ENCODE results near the gene USP17L15.
"Not testable (repeated sequence)": the region's sequence is repeated elsewhere in the genome, so short reads cannot be mapped to it uniquely, and the experiment has no call there.

DNA sequence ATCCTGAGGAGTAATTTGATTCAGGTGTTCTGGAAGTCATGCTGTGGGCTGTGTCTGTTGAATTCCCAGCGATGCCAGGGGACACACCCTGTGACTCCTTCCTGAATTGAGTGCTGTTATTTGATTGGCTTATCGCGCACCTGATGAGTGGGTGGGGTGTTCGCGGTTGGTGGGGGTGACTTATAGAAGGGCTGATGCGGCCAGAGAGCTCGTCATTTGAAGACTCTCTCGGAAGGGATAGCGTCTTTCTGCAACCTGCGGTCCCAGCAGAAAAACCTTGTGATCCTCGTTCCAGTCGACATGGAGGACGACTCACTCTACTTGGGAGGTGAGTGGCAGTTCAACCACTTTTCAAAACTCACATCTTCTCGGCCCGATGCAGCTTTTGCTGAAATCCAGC lies 33.1 kb downstream of the USP17L15 start, which contains the start of gene USP17L22:
- TF ChIP-seq, protein P1, sequence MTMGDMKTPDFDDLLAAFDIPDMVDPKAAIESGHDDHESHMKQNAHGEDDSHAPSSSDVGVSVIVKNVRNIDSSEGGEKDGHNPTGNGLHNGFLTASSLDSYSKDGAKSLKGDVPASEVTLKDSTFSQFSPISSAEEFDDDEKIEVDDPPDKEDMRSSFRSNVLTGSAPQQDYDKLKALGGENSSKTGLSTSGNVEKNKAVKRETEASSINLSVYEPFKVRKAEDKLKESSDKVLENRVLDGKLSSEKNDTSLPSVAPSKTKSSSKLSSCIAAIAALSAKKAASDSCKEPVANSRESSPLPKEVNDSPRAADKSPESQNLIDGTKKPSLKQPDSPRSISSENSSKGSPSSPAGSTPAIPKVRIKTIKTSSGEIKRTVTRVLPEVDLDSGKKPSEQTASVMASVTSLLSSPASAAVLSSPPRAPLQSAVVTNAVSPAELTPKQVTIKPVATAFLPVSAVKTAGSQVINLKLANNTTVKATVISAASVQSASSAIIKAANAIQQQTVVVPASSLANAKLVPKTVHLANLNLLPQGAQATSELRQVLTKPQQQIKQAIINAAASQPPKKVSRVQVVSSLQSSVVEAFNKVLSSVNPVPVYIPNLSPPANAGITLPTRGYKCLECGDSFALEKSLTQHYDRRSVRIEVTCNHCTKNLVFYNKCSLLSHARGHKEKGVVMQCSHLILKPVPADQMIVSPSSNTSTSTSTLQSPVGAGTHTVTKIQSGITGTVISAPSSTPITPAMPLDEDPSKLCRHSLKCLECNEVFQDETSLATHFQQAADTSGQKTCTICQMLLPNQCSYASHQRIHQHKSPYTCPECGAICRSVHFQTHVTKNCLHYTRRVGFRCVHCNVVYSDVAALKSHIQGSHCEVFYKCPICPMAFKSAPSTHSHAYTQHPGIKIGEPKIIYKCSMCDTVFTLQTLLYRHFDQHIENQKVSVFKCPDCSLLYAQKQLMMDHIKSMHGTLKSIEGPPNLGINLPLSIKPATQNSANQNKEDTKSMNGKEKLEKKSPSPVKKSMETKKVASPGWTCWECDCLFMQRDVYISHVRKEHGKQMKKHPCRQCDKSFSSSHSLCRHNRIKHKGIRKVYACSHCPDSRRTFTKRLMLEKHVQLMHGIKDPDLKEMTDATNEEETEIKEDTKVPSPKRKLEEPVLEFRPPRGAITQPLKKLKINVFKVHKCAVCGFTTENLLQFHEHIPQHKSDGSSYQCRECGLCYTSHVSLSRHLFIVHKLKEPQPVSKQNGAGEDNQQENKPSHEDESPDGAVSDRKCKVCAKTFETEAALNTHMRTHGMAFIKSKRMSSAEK (CRISPR knock-in tag; IDR thresholded peaks at IDR 0.05; ENCODE audit: borderline replicate concordance): not testable (repeated sequence)
- not testable (repeated sequence) for TF ChIP-seq PRRX2 (CRISPR knock-in tag; IDR thresholded peaks at IDR 0.05); RORB (CRISPR knock-in tag; IDR thresholded peaks at IDR 0.05); CREB1 (CRISPR knock-in tag; IDR thresholded peaks at IDR 0.05); GABPB1 (CRISPR knock-in tag; IDR thresholded peaks at IDR 0.05); CBFB (CRISPR knock-in tag; IDR thresholded peaks at IDR 0.05; ENCODE audit: low read depth)
- TF ChIP-seq, protein P2, sequence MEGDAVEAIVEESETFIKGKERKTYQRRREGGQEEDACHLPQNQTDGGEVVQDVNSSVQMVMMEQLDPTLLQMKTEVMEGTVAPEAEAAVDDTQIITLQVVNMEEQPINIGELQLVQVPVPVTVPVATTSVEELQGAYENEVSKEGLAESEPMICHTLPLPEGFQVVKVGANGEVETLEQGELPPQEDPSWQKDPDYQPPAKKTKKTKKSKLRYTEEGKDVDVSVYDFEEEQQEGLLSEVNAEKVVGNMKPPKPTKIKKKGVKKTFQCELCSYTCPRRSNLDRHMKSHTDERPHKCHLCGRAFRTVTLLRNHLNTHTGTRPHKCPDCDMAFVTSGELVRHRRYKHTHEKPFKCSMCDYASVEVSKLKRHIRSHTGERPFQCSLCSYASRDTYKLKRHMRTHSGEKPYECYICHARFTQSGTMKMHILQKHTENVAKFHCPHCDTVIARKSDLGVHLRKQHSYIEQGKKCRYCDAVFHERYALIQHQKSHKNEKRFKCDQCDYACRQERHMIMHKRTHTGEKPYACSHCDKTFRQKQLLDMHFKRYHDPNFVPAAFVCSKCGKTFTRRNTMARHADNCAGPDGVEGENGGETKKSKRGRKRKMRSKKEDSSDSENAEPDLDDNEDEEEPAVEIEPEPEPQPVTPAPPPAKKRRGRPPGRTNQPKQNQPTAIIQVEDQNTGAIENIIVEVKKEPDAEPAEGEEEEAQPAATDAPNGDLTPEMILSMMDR (IDR thresholded peaks at IDR 0.05): not testable (repeated sequence)
- TF ChIP-seq, protein P3, sequence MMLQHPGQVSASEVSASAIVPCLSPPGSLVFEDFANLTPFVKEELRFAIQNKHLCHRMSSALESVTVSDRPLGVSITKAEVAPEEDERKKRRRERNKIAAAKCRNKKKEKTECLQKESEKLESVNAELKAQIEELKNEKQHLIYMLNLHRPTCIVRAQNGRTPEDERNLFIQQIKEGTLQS (CRISPR knock-in tag; conservative IDR thresholded peaks at IDR 0.05): not testable (repeated sequence)

All from WTC11 (cell line).